Testis (tissue), 3 donors: ENCODE measurements around the gene CACNA1I. TPM values are rescaled to one million over a fixed set of nuclear protein-coding genes. Genes with fewer than 3 reads are reported as not detected.

Experiments
- DNase-seq: peaks from one replicate; pipeline ENCODE4 v3.0.0-alpha.2; 2019
- H3K27ac ChIP-seq, 2 donors: fragments of 200-600 bp; sonication (generic); one replicate each; pipeline ENCODE4 v1.5.1; 2019
- H3K27me3 ChIP-seq: fragments of 200-600 bp; sonication (generic); one replicate; pipeline ENCODE4 v1.5.1; 2019
- H3K36me3 ChIP-seq: fragments of 200-600 bp; sonication (generic); one replicate; pipeline ENCODE4 v1.5.1; 2017; ENCODE audit warnings: low read depth; ENCODE audit errors: missing control alignments
- H3K4me1 ChIP-seq: fragments of 200-600 bp; sonication (generic); one replicate; pipeline ENCODE4 v1.5.1; 2019
- H3K4me3 ChIP-seq, 2 donors: fragments of 200-600 bp; sonication (generic); one replicate each; pipeline ENCODE4 v1.5.1; 2017 to 2019
- H3K9me3 ChIP-seq: fragments of 200-600 bp; sonication (generic); one replicate; pipeline ENCODE4 v1.5.1; 2017
- POLR2A ChIP-seq: fragments of 450-650 bp; IDR thresholded peaks from one replicate; pipeline ENCODE4 v1.6.1; 2017; ENCODE audit warnings: antibody characterized with exemption, mild to moderate bottlenecking, moderate library complexity
- WGBS, 2 donors: methylation state at CpG; one replicate each; pipeline ENCODE4 v1.1.5; 2018; 5-methylcytosine and 5-hydroxymethylcytosine counted together
- intact Hi-C: fragments of 100-400 bp; cut with DNase I; formaldehyde crosslinking; loops from one replicate; pipeline ENCODE4 v1.15.1; 2023; ENCODE audit warnings: low total_unique reads
- polyA plus RNA-seq: library from polyadenylated mRNA; stranded (reverse); fragments of 350-450 nt; fragmentation: Illumina TruSeq; extraction: RNeasy Lipid Tissue Mini Kit (QIAGEN cat#74804); gene quantifications from one replicate; pipeline ENCODE4 v1.2.3, GENCODE V29; 2014; ENCODE audit warnings: low read depth, low replicate concordance; ENCODE audit not compliant: insufficient read depth
- total RNA-seq, 2 donors: library from RNA; depleted of rRNA; stranded (reverse); fragments of >200 nt; gene quantifications; one replicate each; pipeline ENCODE4 v1.2.3, GENCODE V29; 2016
- TF ChIP-seq, protein P1 (sequence below), 3 experiments: fragments of 450-650 bp in 2 of 3; fragments of 200-600 bp in 1 of 3; sonication (generic) in 1 of 3; IDR thresholded peaks; one replicate each; pipeline ENCODE4 v1.5.1; 2016 to 2019; ENCODE audit warnings: antibody characterized with exemption in 3 of 3, mild to moderate bottlenecking in 2 of 3, moderate library complexity in 1 of 3

CACNA1I gene
- total and polyA plus RNA-seq, 3 donors from 2014 or later: 1.3 to 2.0 (median 1.7) TPM

DNA sequence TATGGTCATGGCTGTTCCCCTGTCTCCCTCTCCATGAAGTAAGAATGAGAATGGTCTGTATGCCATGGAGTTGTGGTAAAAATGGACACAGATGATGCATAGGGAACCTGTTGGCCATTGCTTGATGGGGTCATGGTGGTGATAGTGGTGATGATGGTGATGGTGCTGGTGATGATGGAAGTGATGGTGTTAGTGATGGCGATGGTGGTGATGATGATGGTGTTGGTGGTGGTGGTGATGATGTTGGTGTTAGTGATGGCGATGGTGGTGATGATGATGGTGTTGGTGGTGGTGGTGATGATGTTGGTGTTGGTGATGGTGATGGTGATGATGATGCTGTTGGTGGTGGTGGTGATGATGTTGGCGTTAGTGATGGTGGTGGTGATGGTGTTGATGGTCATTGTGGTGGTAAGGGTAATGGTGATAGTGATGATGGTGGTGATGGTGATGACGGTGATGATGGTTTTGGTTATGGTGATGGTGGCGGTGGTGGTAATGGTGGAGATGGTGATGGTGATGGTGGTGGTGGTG, 5.1 kb upstream of the CACNA1I start:
- Histone ChIP-seq H3K9me3 (no peaks in the 10 kb centered on the region), H3K27me3 (no peaks in the 10 kb centered on the region), H3K27ac (no peak overlapping the region), H3K4me1 (no peaks in the 10 kb centered on the region), H3K4me3 (no peak overlapping the region), H3K36me3 (no peaks in the 10 kb centered on the region)
- no peak for DNase-seq
- 94 to 97% methylated on average over 5 of the region's 5 CpGs for WGBS, 2 donors
- intact Hi-C loops: no loop called here
- TF ChIP-seq, protein P1, sequence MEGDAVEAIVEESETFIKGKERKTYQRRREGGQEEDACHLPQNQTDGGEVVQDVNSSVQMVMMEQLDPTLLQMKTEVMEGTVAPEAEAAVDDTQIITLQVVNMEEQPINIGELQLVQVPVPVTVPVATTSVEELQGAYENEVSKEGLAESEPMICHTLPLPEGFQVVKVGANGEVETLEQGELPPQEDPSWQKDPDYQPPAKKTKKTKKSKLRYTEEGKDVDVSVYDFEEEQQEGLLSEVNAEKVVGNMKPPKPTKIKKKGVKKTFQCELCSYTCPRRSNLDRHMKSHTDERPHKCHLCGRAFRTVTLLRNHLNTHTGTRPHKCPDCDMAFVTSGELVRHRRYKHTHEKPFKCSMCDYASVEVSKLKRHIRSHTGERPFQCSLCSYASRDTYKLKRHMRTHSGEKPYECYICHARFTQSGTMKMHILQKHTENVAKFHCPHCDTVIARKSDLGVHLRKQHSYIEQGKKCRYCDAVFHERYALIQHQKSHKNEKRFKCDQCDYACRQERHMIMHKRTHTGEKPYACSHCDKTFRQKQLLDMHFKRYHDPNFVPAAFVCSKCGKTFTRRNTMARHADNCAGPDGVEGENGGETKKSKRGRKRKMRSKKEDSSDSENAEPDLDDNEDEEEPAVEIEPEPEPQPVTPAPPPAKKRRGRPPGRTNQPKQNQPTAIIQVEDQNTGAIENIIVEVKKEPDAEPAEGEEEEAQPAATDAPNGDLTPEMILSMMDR (IDR thresholded peaks at IDR 0.05): no peak
- TF ChIP-seq POLR2A: no peak

- H3K9me3 ChIP-seq: no peaks in the 10 kb centered on the region
- intact Hi-C loops: no loop called here
- no peak overlapping the region for H3K4me3 ChIP-seq
- no peak overlapping the region for H3K27ac ChIP-seq
- H3K36me3 ChIP-seq: no peaks in the 10 kb centered on the region
- WGBS, 2 donors: 80 to 85% methylated on average over 14 of the region's 14 CpGs
- H3K27me3 ChIP-seq: no peaks in the 10 kb centered on the region
- no peaks in the 10 kb centered on the region for H3K4me1 ChIP-seq
- no peak for DNase-seq
- TF ChIP-seq, protein P1 (IDR thresholded peaks at IDR 0.05): no peak
- TF ChIP-seq POLR2A: no peak
Measured at GRCh38 chr22:39567135-39567946, 3.2 kb upstream of the CACNA1I start.

DNA sequence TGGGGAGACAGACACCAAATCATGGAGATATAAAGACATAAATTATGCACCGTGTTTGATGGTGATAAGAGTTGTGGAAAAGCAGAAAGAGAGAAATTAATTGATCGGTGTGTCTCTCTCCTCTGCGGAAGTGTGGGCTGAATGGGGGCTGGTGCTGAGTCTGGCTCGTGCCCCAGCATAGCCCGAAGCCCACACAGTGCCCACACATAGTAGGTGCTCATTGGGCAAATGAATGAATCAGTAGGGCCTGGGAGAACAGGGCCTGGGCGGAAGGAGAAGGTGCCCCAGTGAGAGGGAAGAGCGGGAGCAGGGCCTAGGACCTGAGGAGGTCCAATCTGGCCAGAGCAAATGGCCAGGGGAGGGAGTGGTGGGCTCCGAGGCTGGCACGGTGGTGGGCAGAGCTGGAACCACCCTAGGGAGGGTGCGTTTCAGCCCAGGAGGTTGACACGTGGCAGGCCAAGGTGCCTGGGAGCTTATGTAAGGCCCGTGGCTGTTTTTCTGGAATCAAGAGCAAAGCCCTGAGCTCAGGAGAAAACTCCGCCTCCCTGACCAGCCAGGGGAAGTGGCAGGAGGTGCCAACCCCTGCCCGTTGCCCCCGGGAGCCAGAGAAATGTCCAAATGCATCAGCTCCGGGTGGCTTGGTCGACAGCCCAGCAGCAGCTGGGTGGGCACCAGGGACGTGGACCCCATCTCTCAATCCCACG, 2.1 kb upstream of the CACNA1I start:
- 71 to 82% methylated on average over 7 to 19 of the region's 19 CpGs for WGBS, 2 donors
- H3K36me3 ChIP-seq: no peaks in the 10 kb centered on the region
- H3K9me3 ChIP-seq: no peaks in the 10 kb centered on the region
- DNase-seq: no peak
- no peaks in the 10 kb centered on the region for H3K4me1 ChIP-seq
- H3K27ac ChIP-seq: no peak overlapping the region
- no peak overlapping the region for H3K4me3 ChIP-seq
- no peaks in the 10 kb centered on the region for H3K27me3 ChIP-seq
- TF ChIP-seq, protein P1 (IDR thresholded peaks at IDR 0.05): no peak
- no peak for TF ChIP-seq POLR2A
- intact Hi-C loops: no loop called here

GRCh38 chr22:39569066-39569465, 1.5 kb upstream of the CACNA1I start:
- 91 to 99% methylated on average over 2 to 7 of the region's 7 CpGs for WGBS, 2 donors

More at GRCh38 chr22:39569066-39569465, 1.5 kb upstream of the CACNA1I start:
- H3K4me1 ChIP-seq: no peaks in the 10 kb centered on the region
- H3K36me3 ChIP-seq: no peaks in the 10 kb centered on the region
- no peak for TF ChIP-seq POLR2A
- TF ChIP-seq, protein P1 (IDR thresholded peaks at IDR 0.05): no peak
- no peak overlapping the region for H3K27ac ChIP-seq
- H3K4me3 ChIP-seq: no peak overlapping the region
- DNase-seq: no peak
- H3K27me3 ChIP-seq: no peaks in the 10 kb centered on the region
- intact Hi-C loops: no loop called here
- H3K9me3 ChIP-seq: no peaks in the 10 kb centered on the region
